Activated CD8-positive, alpha-beta memory T cell treated with anti-CD3 and anti-CD28 coated beads, Interleukin-2, amount 50 U/mL, for 1 hour (primary cell): Measurements from ENCODE around the gene UBE2D3.
"Not testable (repeated sequence)": the region's sequence is repeated elsewhere in the genome, so short reads cannot be mapped to it uniquely, and the experiment has no call there.

Experiments
- DNase-seq: peaks from one replicate; pipeline ENCODE4 v3.0.0-alpha.2; 2020; ENCODE audit errors: extremely low read depth

The UBE2D3 gene

DNA sequence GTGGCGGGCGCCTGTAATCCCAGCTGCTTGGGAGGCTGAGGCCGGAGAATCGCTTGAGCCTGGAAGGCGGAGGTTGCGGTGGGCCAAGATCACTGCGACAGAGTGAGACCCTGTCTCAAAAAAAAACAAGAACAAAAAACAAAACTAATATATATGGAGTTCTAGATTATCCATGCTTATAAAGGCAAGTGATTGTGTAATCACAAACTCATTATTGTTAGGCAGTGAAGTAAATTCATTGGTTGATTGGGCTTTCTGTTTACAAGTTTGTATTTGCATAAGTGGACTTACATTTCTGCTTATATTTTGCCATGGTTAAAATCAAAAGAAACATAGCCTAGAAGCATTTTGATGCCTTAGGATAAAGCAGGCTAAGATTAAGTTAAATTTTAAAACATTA lies 2.5 kb upstream of the UBE2D3 start:
- DNase-seq, result no peak

GRCh38 chr4:102828497-102828808 lies 1.1 kb upstream of the UBE2D3 start:
- no peak for DNase-seq

- peak; percentile 100 for DNase-seq
These were observed 534 bp upstream of the UBE2D3 start for GRCh38 chr4:102827674-102828496.

GRCh38 chr4:102826105-102826889 lies 1.1 kb downstream of the UBE2D3 start:
- no peak for DNase-seq

DNA sequence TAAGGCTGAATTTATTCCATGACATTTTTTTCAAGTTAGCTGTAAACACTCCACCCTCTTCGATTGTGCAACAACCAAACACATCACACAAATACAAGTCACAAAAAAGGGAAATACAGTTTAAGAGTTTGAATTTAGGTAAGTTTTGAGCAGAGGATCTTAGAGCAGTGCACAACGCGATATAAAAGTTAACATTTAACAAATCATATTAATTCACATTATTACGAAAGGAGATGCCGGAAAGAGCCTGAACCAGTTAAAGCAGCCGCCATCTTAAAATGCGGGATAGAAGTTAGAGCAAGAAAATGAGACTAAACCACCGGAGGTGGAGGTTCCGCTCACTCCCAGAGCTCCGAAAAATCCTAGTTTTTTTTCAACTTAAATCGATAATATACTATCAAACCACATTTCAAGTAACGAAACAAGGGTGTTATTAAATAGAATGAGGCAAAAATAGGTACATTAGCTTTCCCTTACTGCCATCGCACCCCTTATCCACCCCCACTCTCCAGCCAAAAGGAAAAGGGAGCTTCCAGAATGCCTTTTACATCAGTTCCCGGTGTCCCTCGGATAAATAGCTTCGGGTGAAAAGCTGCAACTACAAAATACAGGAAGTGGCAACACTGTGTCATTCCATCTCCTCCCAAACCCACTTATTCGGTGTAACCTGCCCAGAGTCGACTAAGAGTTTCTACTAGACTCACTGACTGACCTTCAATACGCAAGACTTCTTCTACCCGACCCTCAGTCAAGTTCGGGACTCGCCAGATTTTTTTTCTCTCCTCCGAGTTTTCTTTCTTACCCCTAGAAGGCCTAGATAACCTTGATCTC lies 1.9 kb downstream of the UBE2D3 start:
- DNase-seq, result peak; percentile 11

DNA sequence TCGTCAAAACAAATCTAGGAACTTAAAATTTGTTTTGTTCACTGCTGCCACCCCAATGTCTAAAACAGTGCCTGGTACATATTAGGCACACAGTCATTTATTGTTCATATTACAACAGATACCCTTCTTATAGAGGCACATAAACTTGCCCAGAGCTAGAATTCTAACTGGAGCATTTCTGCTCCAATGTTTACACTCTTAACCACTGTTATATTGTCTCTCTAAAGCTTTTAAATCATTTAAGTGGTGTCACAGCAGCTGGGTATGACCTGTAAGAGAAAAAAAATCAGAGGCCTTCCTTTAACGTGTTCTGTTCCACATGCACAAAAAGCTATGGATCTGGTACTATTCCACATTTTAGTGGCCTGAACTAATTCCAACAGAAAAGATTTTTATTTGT lies 3.0 kb downstream of the UBE2D3 start:
- no peak for DNase-seq

DNA sequence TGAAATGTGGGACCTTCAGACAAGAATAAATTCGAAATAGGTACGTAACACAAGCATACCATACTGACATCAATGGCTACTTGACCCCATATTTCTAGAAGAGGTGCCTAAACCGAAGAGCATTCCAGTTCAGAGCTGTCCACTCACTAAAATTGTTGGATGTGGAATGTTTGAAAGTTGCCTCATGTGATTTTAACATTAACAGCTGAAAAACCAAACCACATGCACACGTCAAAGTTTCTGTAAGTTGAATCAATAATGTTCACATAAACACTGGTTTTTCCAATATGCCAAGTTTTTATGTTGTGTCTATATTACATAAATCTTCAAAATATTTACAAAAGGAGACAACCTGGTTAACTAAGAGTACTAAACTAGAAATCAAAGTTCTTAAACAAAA lies 3.5 kb downstream of the UBE2D3 start:
- DNase-seq, result no peak

DNA sequence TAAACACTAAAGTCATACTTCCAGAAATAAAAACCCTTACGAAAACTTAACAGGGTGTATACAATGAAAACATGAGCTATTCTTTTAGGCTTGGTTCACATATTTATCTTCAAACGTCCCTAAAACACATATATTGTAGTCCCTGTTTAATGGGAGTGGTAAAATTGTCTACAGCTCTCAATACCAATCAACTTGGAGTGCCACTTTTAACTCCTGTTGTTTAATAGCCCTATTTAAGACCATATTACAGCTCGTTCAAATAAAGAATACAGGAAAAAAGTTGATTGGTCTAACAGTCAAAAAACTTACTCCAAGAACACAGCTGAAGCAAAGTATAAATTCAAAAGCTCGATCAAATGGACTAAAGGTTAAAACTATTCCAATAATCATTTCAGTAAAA lies 3.9 kb downstream of the UBE2D3 start:
- DNase-seq, result no peak

DNA sequence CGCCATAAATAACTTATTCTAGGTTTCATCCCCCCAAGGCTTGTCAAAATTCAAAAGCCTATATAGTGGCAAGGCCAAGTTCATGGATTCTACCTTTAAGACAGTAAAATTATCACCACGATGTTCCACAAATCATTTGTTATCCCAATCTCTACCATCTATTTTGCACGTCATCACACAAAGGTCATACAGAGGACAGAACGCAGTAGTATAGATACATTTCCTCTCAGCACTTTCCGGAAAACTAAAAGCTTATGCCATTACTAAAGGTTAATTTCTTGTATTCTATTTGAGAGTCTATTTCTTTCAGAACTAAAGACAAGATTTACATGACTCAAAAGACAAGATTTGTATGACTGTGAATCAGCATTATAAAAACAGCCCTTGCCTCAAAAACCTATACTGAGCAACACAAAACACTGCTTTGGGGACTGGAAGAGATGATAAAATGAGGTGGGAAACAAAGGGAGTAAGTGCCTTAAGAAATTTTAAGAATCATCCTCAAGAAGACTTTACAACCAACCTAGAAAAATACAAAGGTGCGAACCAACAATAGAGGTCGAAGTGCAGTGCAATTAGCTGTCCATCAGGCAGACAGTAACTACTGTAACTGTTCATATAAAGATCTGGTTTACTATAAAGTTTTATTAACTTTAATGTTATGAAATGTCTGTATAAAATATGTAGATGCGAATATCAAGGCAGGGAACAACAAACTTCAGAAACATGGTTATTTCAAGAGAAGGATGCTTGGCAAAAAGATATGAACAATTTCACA lies 7.6 kb downstream of the UBE2D3 start:
- no peak for DNase-seq

GRCh38 chr4:102819100-102819499 lies 8.3 kb downstream of the UBE2D3 start:
- DNase-seq, result not testable (repeated sequence)

GRCh38 chr4:102817613-102818268 lies 9.6 kb downstream of the UBE2D3 start:
- no peak for DNase-seq

- no peak for DNase-seq
These were observed 10.2 kb downstream of the UBE2D3 start for GRCh38 chr4:102817021-102817605.

- no peak for DNase-seq
These were observed 11.4 kb downstream of the UBE2D3 start for GRCh38 chr4:102815981-102816380.

- DNase-seq, result no peak
These were observed 17.7 kb downstream of the UBE2D3 start for GRCh38 chr4:102809691-102810090.

- no peak for DNase-seq
These were observed 18.2 kb downstream of the UBE2D3 start for GRCh38 chr4:102809190-102809589.

DNA sequence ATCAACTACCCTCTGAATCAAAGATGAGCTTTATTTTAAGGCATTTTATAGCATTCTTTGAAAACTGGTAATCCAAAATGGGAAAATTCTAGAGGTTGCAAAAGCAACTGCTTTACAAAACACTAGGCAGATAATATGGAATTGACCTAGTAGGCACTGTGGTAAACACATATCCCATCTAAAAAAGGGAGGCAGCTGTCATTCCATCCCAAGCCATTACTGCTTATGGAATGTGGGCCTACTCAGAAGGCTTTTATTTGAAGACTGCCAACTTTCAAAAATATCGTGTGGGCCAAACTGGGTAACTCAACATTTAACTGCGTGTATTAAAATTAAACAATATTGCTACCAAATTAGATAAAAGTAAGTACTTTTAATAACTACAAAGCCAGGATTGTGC lies 19.3 kb downstream of the UBE2D3 start:
- DNase-seq, result no peak

- DNase-seq, result no peak
These were observed 20.0 kb downstream of the UBE2D3 start for GRCh38 chr4:102807345-102807744.

- no peak for DNase-seq
These were observed 27.5 kb downstream of the UBE2D3 start for GRCh38 chr4:102799816-102800215.

DNA sequence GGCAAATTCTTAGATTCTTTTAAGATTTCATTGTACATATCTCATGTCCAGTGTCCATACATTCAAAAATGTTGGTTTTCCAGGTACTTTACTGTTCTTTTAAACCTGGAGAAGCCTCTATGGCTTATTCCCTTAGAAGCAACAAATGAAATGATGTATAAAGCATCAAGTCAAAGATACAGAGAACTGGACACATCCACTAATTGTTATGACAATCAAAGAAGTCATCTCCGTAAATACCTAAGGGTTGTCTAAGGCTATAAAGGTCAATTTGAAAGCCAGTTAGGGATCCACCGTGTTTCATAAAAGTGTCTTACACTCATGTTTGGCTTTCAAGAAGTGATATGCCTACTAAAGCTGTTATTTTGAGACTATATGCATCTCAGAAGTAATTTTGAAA lies 32.4 kb downstream of the UBE2D3 start:
- no peak for DNase-seq

GRCh38 chr4:102792361-102792936 lies 34.9 kb downstream of the UBE2D3 start:
- DNase-seq, result no peak
